Stomach (tissue), 9 donors: ENCODE data around the gene SLMAP. TPM values are rescaled to one million over a fixed set of nuclear protein-coding genes. Genes with fewer than 3 reads are reported as not detected.

Source experiments
- DNase-seq, 2 donors: peaks; one replicate each; pipeline versions ENCODE4 v3.0.0 to v3.0.0-alpha.2; 2013 to 2019
- H3K27ac ChIP-seq, 5 donors: fragments of 200-600 bp in 4 of 5; sonication (generic) in 4 of 5; one replicate each; pipeline ENCODE4 v1.5.1; 2013 to 2019; ENCODE audit warnings: mild to moderate bottlenecking in 1 of 5, moderate library complexity in 1 of 5
- H3K27me3 ChIP-seq, 3 donors: fragments of 200-600 bp; sonication (generic); one replicate each; pipeline ENCODE4 v1.5.1; 2017 to 2019; ENCODE audit warnings: mixed run types in 1 of 3
- H3K36me3 ChIP-seq, 4 donors: fragments of 200-600 bp; sonication (generic); 1 replicate in 3 of 4; 2 replicates in 1 of 4; pipeline ENCODE4 v1.5.1; 2016 to 2019
- H3K4me1 ChIP-seq, 4 donors: fragments of 200-600 bp; sonication (generic); one replicate each; pipeline ENCODE4 v1.5.1; 2016 to 2019
- H3K4me3 ChIP-seq, 4 donors: fragments of 200-600 bp; sonication (generic) in 3 of 4; one replicate each; pipeline ENCODE4 v1.5.1; 2016 to 2019; ENCODE audit warnings: mild to moderate bottlenecking in 1 of 4
- H3K9me3 ChIP-seq, 4 donors: fragments of 200-600 bp; sonication (generic); one replicate each; pipeline ENCODE4 v1.5.1; 2016 to 2019
- CTCF ChIP-seq, 7 experiments: fragments of 450-650 bp in 4 of 7; fragments of 200-600 bp in 3 of 7; sonication (generic) in 3 of 7; IDR thresholded peaks; one replicate each; pipeline ENCODE4 v1.5.1; 2016 to 2019; ENCODE audit warnings: antibody characterized with exemption in 7 of 7, control low read depth in 2 of 7, mild to moderate bottlenecking in 1 of 7
- EP300 ChIP-seq: sonication (generic); formaldehyde crosslinking; IDR thresholded peaks from one replicate; pipeline ENCODE4 v1.6.1; 2017; ENCODE audit warnings: antibody characterized with exemption
- POLR2A ChIP-seq, 4 donors: fragments of 450-650 bp; IDR thresholded peaks; one replicate each; pipeline ENCODE4 v1.6.1; 2016; ENCODE audit warnings: antibody characterized with exemption in 4 of 4, control low read depth in 2 of 4, mild to moderate bottlenecking in 1 of 4, moderate library complexity in 1 of 4
- POLR2AphosphoS5 ChIP-seq, 3 donors: sonication (generic); formaldehyde crosslinking; IDR thresholded peaks; one replicate each; pipeline ENCODE4 v1.6.1; 2016; ENCODE audit warnings: antibody characterized with exemption in 3 of 3
- WGBS, 5 donors: extraction: QIAGEN DNeasy Blood & Tissue Kit in 3 of 5; methylation state at CpG; one replicate each; pipeline versions ENCODE4 v1.1.5 to v1.1.7; 2013 to 2018; 5-methylcytosine and 5-hydroxymethylcytosine counted together
- intact Hi-C: fragments of 100-400 bp; cut with DNase I; formaldehyde crosslinking; loops from one replicate; pipeline ENCODE4 v1.15.1; 2023; ENCODE audit warnings: low total_unique reads
- polyA plus RNA-seq, 3 donors: library from polyadenylated mRNA; stranded (reverse); fragments of 200-250 nt; gene quantifications; one replicate each; pipeline ENCODE4 v1.2.3, GENCODE V29; 2013
- total RNA-seq, 5 donors: library from RNA; depleted of rRNA; stranded (reverse); fragments of >200 nt; gene quantifications; one replicate each; pipeline versions ENCODE4 v1.1.0 to v1.2.3, GENCODE V29; 2014 to 2016
- donor health status: healthy with polysubstance abuse.
- donor health status: Bipolar disorder and iron deficiency.
- donor health status: healthy.

The SLMAP gene
- total and polyA plus RNA-seq, 8 donors: 23.9 to 534 (median 133) TPM

GRCh38 chr3:57709559-57709958, 46.5 kb upstream of the SLMAP start:
- Histone ChIP-seq H3K4me1 (peaks cover 0 to 20% (median 4%) of the 10 kb centered on the region in 4 donors), H3K4me3 (no peak overlapping the region), H3K27me3 (no peaks in the 10 kb centered on the region), H3K9me3 (no peaks in the 10 kb centered on the region), H3K36me3 (no peaks in the 10 kb centered on the region), H3K27ac (peak overlapping the region in 4 of 5 donors; percentile 0 to 67 (median 51))
- intact Hi-C loops: loop anchor here (10.0 kb wide), 1 partner anchor 45 kb away; the partner anchor contains the start of gene SLMAP
- TF ChIP-seq CTCF (IDR thresholded peaks at IDR 0.05) (no peak), POLR2AphosphoS5 (IDR thresholded peaks at IDR 0.05) (peak in 1 of 3 donors; percentile 34), POLR2A (IDR thresholded peaks at IDR 0.05) (no peak)
- DNase-seq: peak; percentile 46 to 50
- WGBS, 5 donors: 4 to 10% (median 7%) methylated on average over 2 of the region's 2 CpGs

GRCh38 chr3:57715686-57716085, 40.4 kb upstream of the SLMAP start:
- H3K36me3 ChIP-seq: no peaks in the 10 kb centered on the region
- H3K4me3 ChIP-seq: no peak overlapping the region
- TF ChIP-seq POLR2AphosphoS5 (IDR thresholded peaks at IDR 0.05): no peak
- H3K4me1 ChIP-seq: no peaks in the 10 kb centered on the region
- no peaks in the 10 kb centered on the region for H3K9me3 ChIP-seq
- intact Hi-C loops: no loop called here
- H3K27ac ChIP-seq: no peak overlapping the region
- 67 to 82% (median 73%) methylated on average over 4 of the region's 4 CpGs for WGBS, 5 donors
- no peaks in the 10 kb centered on the region for H3K27me3 ChIP-seq
- DNase-seq: no peak

- H3K9me3 ChIP-seq: no peaks in the 10 kb centered on the region
- H3K4me3 ChIP-seq: no peak overlapping the region
- WGBS, 5 donors: 87 to 97% (median 93%) methylated on average over 6 of the region's 6 CpGs
- H3K27me3 ChIP-seq: no peaks in the 10 kb centered on the region
- TF ChIP-seq POLR2A (IDR thresholded peaks at IDR 0.05): no peak
- no peak for TF ChIP-seq POLR2AphosphoS5 (IDR thresholded peaks at IDR 0.05)
- no peak for TF ChIP-seq EP300
- TF ChIP-seq CTCF (IDR thresholded peaks at IDR 0.05): no peak
- intact Hi-C loops: no loop called here
- no peaks in the 10 kb centered on the region for H3K36me3 ChIP-seq
- DNase-seq: no peak
- H3K4me1 ChIP-seq: no peaks in the 10 kb centered on the region
- H3K27ac ChIP-seq: no peak overlapping the region
Observed at GRCh38 chr3:57717205-57717868, 38.8 kb upstream of the SLMAP start.

GRCh38 chr3:57718118-57718517, 38.0 kb upstream of the SLMAP start:
- Histone ChIP-seq H3K9me3 (no peaks in the 10 kb centered on the region), H3K27ac (no peak overlapping the region), H3K36me3 (no peaks in the 10 kb centered on the region), H3K4me3 (no peak overlapping the region), H3K27me3 (no peaks in the 10 kb centered on the region), H3K4me1 (no peaks in the 10 kb centered on the region)
- DNase-seq: no peak
- intact Hi-C loops: no loop called here
- TF ChIP-seq POLR2A (IDR thresholded peaks at IDR 0.05) (no peak), EP300 (no peak), CTCF (IDR thresholded peaks at IDR 0.05) (no peak), POLR2AphosphoS5 (IDR thresholded peaks at IDR 0.05) (no peak)
- 84 to 100% (median 91%) methylated on average over 1 of the region's 1 CpG for WGBS, 5 donors

GRCh38 chr3:57726397-57726796, 29.7 kb upstream of the SLMAP start:
- H3K27ac ChIP-seq: no peak overlapping the region
- H3K9me3 ChIP-seq: no peaks in the 10 kb centered on the region
- no peaks in the 10 kb centered on the region for H3K27me3 ChIP-seq
- H3K4me1 ChIP-seq: no peaks in the 10 kb centered on the region
- H3K36me3 ChIP-seq: no peaks in the 10 kb centered on the region
- no peak overlapping the region for H3K4me3 ChIP-seq
- intact Hi-C loops: no loop called here
- no peak for TF ChIP-seq POLR2AphosphoS5 (IDR thresholded peaks at IDR 0.05)
- no peak for TF ChIP-seq CTCF (IDR thresholded peaks at IDR 0.05)
- TF ChIP-seq EP300: no peak
- no peak for TF ChIP-seq POLR2A (IDR thresholded peaks at IDR 0.05)
- DNase-seq: no peak
